IgD-negative memory B cell (primary cell): ENCODE measurements around the gene RFK. TPM values are rescaled to one million over a fixed set of nuclear protein-coding genes. Genes with fewer than 3 reads are reported as not detected.
"Not testable (repeated sequence)": the region's sequence is repeated elsewhere in the genome, so short reads cannot be mapped to it uniquely, and the experiment has no call there.

Experiments used
- H3K27ac Mint-ChIP-seq, 3 donors: one replicate each; pipeline ENCODE4 v1.8.0; 2020 to 2022; ENCODE audit warnings: mild to moderate bottlenecking in 3 of 3, mixed read lengths in 3 of 3, moderate library complexity in 1 of 3
- H3K27me3 Mint-ChIP-seq: one replicate; pipeline ENCODE4 v1.8.0; 2021; ENCODE audit warnings: mixed read lengths
- H3K36me3 Mint-ChIP-seq: one replicate; pipeline ENCODE4 v1.8.0; 2020; ENCODE audit warnings: mild to moderate bottlenecking, mixed read lengths
- H3K4me1 Mint-ChIP-seq, 3 donors: one replicate each; pipeline ENCODE4 v1.8.0; 2020 to 2022; ENCODE audit warnings: mixed read lengths in 3 of 3, mild to moderate bottlenecking in 1 of 3
- H3K4me3 Mint-ChIP-seq, 4 donors: one replicate each; pipeline ENCODE4 v1.8.0; 2020 to 2022; ENCODE audit warnings: mild to moderate bottlenecking in 4 of 4, mixed read lengths in 4 of 4, moderate library complexity in 3 of 4
- H3K9me3 Mint-ChIP-seq, 3 donors: one replicate each; pipeline ENCODE4 v1.8.0; 2020 to 2021; ENCODE audit warnings: mixed read lengths in 3 of 3, mild to moderate bottlenecking in 1 of 3
- polyA plus RNA-seq: library from polyadenylated mRNA; unstranded; fragments of 300-500 nt; fragmentation: Illumina TruSeq; gene quantifications from one replicate; pipeline ENCODE4 v1.2.3, GENCODE V29; 2021

Gene RFK
- polyA plus RNA-seq, 1 donor from 2014 or later = 18.6 TPM

GRCh38 chr9:76366275-76366674 lies 28.0 kb downstream of the RFK start:
- H3K9me3 Mint-ChIP-seq = no peaks in the 10 kb centered on the region
- H3K27ac Mint-ChIP-seq = no peak overlapping the region
- peaks cover 3% of the 10 kb centered on the region for H3K36me3 Mint-ChIP-seq
- peaks cover 0 to 2% (median 0%) of the 10 kb centered on the region in 3 donors for H3K4me1 Mint-ChIP-seq
- peaks cover 11% of the 10 kb centered on the region for H3K27me3 Mint-ChIP-seq
- H3K4me3 Mint-ChIP-seq = no peak overlapping the region

GRCh38 chr9:76365028-76365427 lies 29.2 kb downstream of the RFK start:
- Mint-ChIP-seq H3K4me3 (no peak overlapping the region), H3K4me1 (peaks cover 0 to 2% (median 0%) of the 10 kb centered on the region in 3 donors), H3K27ac (no peak overlapping the region), H3K36me3 (peaks cover 3% of the 10 kb centered on the region), H3K9me3 (no peaks in the 10 kb centered on the region), H3K27me3 (peaks cover 11% of the 10 kb centered on the region)

GRCh38 chr9:76363032-76363395 lies 31.2 kb downstream of the RFK start:
- Mint-ChIP-seq H3K4me3 (no peak overlapping the region), H3K36me3 (peaks cover 3% of the 10 kb centered on the region), H3K27me3 (peaks cover 17% of the 10 kb centered on the region), H3K27ac (peak overlapping the region in 1 of 3 donors; percentile 10), H3K4me1 (peaks cover 0 to 2% (median 0%) of the 10 kb centered on the region in 3 donors), H3K9me3 (no peaks in the 10 kb centered on the region)

- H3K9me3 Mint-ChIP-seq, H3K27ac Mint-ChIP-seq, H3K4me3 Mint-ChIP-seq, H3K4me1 Mint-ChIP-seq, H3K36me3 Mint-ChIP-seq: not testable (repeated sequence)
- H3K27me3 Mint-ChIP-seq = peaks cover 17% of the 10 kb centered on the region
Observed at GRCh38 chr9:76362332-76363031, 31.7 kb downstream of the RFK start.

DNA sequence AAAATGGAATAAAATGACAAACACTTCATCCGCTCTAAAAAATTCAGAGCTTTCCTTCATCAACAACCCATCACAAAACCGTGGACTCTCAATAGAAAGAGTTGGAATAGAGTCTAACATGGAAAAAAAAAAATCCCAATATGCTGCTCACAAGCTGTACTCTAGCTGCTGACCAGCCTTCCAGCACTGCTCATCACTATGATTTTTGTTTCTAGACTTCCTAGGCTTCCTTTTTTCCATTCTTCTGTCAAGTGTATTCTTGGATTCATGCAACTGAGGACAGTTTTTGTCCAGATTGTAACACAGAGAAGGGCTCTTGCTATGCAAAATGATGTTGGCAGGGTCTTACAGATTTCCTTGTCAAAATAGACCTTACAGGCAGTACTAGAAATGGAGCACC lies 34.5 kb downstream of the RFK start:
- H3K4me3 Mint-ChIP-seq = no peak overlapping the region
- H3K27me3 Mint-ChIP-seq = peaks cover 19% of the 10 kb centered on the region
- H3K27ac Mint-ChIP-seq = no peak overlapping the region
- H3K9me3 Mint-ChIP-seq = no peaks in the 10 kb centered on the region
- H3K4me1 Mint-ChIP-seq = no peaks in the 10 kb centered on the region
- H3K36me3 Mint-ChIP-seq = no peaks in the 10 kb centered on the region

GRCh38 chr9:76359365-76359764 lies 34.9 kb downstream of the RFK start:
- Mint-ChIP-seq H3K36me3 (no peaks in the 10 kb centered on the region), H3K4me3 (no peak overlapping the region), H3K9me3 (no peaks in the 10 kb centered on the region), H3K27me3 (peaks cover 19% of the 10 kb centered on the region), H3K4me1 (no peaks in the 10 kb centered on the region), H3K27ac (no peak overlapping the region)

DNA sequence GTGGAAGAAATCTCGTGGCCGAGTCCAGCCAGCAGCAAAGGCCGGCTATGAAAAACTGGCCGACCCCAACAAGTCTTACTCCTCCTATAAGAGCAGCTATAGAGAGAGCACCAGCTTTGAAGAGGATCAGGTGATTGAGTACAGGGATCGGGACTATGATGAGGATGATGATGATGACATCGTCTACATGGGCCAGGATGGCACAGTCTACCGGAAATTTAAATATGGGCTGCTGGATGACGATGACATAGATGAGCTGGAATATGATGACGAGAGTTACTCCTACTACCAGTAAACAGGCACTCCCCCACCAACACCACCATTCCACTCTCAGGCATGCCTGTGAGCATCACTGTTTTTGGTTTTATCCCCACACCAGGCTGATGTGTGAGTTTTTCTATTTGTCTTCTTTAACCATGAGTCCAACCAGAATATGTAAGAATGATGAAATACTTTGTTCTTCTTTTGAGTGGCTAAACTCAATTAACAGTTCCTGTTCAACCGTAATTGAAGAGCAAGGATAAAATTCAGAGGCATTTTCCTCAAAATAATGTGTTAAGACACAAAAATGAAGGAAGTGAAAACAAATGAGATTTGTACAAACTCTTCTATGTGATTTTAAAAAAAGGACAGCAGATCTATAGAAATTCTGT lies 35.5 kb downstream of the RFK start:
- Mint-ChIP-seq H3K27ac (no peak overlapping the region), H3K9me3 (no peaks in the 10 kb centered on the region), H3K27me3 (peaks cover 22% of the 10 kb centered on the region), H3K36me3 (no peaks in the 10 kb centered on the region), H3K4me1 (no peaks in the 10 kb centered on the region), H3K4me3 (no peak overlapping the region)

GRCh38 chr9:76357555-76357954 lies 36.7 kb downstream of the RFK start:
- Mint-ChIP-seq H3K9me3 (no peaks in the 10 kb centered on the region), H3K27ac (no peak overlapping the region), H3K4me1 (no peaks in the 10 kb centered on the region), H3K4me3 (no peak overlapping the region), H3K27me3 (peaks cover 13% of the 10 kb centered on the region), H3K36me3 (no peaks in the 10 kb centered on the region)

DNA sequence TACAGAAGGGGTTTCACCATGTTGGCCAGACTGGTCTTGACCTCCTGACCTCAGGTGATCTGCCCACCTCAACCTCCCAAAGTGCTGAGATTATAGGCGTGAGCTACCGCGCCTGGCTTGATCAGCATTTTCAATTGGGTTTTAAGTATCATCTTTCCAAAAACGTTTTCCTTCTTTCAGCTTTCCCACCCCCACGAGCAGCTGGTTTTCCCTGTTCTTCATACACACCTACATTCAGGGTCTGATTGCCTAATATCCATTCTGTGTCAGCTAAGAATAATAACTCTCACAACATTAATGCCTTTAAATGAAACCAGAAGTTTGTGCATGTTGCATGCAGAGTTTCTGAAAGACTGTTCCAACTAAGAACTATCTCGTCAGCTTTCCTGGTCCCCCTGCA lies 38.3 kb downstream of the RFK start:
- no peaks in the 10 kb centered on the region for H3K4me1 Mint-ChIP-seq
- no peaks in the 10 kb centered on the region for H3K36me3 Mint-ChIP-seq
- H3K27me3 Mint-ChIP-seq = peaks cover 13% of the 10 kb centered on the region
- no peak overlapping the region for H3K27ac Mint-ChIP-seq
- no peak overlapping the region for H3K4me3 Mint-ChIP-seq
- H3K9me3 Mint-ChIP-seq = no peaks in the 10 kb centered on the region

GRCh38 chr9:76354221-76354620 lies 40.0 kb downstream of the RFK start:
- Mint-ChIP-seq H3K36me3 (no peaks in the 10 kb centered on the region), H3K27ac (no peak overlapping the region), H3K27me3 (peaks cover 8% of the 10 kb centered on the region), H3K9me3 (no peaks in the 10 kb centered on the region), H3K4me1 (no peaks in the 10 kb centered on the region), H3K4me3 (no peak overlapping the region)

- no peak overlapping the region for H3K4me3 Mint-ChIP-seq
- H3K9me3 Mint-ChIP-seq = no peaks in the 10 kb centered on the region
- H3K36me3 Mint-ChIP-seq = no peaks in the 10 kb centered on the region
- no peak overlapping the region for H3K27ac Mint-ChIP-seq
- H3K27me3 Mint-ChIP-seq = peaks cover 7% of the 10 kb centered on the region
- no peaks in the 10 kb centered on the region for H3K4me1 Mint-ChIP-seq
Observed at GRCh38 chr9:76353280-76353679, 40.9 kb downstream of the RFK start.

DNA sequence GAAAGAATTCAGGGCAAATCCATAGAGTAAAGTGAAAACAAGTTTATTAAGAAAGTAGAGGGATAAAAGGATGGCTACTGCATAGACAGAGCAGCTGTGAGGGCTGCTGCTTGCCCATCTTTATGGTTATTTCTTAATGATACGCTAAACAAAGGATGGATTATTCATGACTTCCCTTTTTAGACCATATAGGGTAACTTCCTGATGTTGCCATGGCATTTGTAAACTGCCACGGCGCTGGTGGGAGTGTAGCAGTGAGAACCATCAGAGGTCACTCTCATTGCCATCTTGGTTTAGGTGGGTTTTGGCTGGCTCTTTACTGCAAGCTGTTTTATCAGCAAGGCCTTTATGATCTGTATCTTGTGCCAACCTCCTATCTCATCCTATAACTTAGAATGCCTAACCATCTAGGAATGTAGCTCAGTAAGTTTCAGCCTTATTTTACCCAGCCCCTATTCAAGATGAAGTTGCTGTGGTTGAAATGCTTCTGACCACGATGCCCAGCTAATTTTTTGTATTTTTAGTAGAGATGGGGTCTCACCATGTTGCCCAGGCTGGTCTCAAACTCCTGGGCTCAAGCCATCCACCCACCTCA lies 42.1 kb downstream of the RFK start:
- Mint-ChIP-seq H3K27me3 (peaks cover 7% of the 10 kb centered on the region), H3K9me3 (no peaks in the 10 kb centered on the region)

GRCh38 chr9:76351006-76351405 lies 43.2 kb downstream of the RFK start:
- no peaks in the 10 kb centered on the region for H3K9me3 Mint-ChIP-seq
- no peak overlapping the region for H3K27ac Mint-ChIP-seq
- H3K36me3 Mint-ChIP-seq = no peaks in the 10 kb centered on the region
- no peaks in the 10 kb centered on the region for H3K4me1 Mint-ChIP-seq
- H3K4me3 Mint-ChIP-seq = no peak overlapping the region
- peaks cover 5% of the 10 kb centered on the region for H3K27me3 Mint-ChIP-seq

More for the DNA sequence above, 42.1 kb downstream of the RFK start:
- Mint-ChIP-seq H3K36me3 (no peaks in the 10 kb centered on the region), H3K4me1 (no peaks in the 10 kb centered on the region), H3K4me3 (no peak overlapping the region), H3K27ac (no peak overlapping the region)

DNA sequence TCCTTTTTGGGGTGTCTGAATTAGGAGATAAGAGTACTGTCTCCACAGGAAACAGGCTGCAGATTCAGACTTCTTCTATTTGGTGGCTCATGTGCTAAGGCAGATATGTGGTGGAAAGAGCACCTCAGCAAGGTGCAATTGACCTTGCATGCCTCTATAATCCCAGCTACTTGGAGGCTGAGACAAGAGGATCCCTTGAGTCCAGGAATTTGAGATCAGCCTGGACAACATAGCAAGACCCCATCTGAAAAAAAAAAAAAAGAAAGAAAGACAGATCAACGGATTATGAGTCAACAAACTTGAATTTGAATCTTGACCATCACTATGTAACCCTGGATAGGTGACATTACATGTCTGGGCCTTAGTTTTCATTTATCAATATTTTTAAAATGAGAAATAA lies 44.4 kb downstream of the RFK start:
- no peak overlapping the region for H3K27ac Mint-ChIP-seq
- no peaks in the 10 kb centered on the region for H3K9me3 Mint-ChIP-seq
- H3K4me3 Mint-ChIP-seq = no peak overlapping the region
- no peaks in the 10 kb centered on the region for H3K4me1 Mint-ChIP-seq
- no peaks in the 10 kb centered on the region for H3K36me3 Mint-ChIP-seq
- peaks cover 3% of the 10 kb centered on the region for H3K27me3 Mint-ChIP-seq

- peaks cover 0 to 2% (median 0%) of the 10 kb centered on the region in 3 donors for H3K4me1 Mint-ChIP-seq
- H3K4me3 Mint-ChIP-seq = no peak overlapping the region
- no peaks in the 10 kb centered on the region for H3K36me3 Mint-ChIP-seq
- no peak overlapping the region for H3K27ac Mint-ChIP-seq
- H3K9me3 Mint-ChIP-seq = peaks cover 3 to 4% (median 4%) of the 10 kb centered on the region in 3 donors
- peaks cover 8% of the 10 kb centered on the region for H3K27me3 Mint-ChIP-seq
Observed at GRCh38 chr9:76342858-76343257, 51.4 kb downstream of the RFK start.

DNA sequence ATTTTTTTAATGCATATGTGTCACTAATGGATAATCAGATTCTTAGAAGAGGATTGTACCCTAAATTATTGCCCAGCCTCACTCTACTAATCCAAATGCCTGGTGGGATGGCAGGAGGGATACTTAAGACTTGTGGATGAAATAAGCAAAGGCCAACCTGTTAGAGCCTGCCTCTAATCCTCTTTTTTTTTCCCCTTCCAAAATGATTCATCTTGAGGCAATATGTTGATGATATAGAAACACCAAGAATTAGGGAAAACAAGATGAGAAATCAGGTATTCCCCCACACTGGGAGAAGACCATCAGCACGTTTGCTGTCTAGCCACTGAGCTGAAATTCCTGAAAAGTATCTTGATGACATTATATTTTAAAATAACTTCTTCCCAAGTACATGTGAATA lies 52.0 kb downstream of the RFK start:
- Mint-ChIP-seq H3K4me1 (peaks cover 0 to 2% (median 0%) of the 10 kb centered on the region in 3 donors), H3K4me3 (no peak overlapping the region), H3K36me3 (no peaks in the 10 kb centered on the region), H3K27ac (no peak overlapping the region), H3K27me3 (peaks cover 9% of the 10 kb centered on the region), H3K9me3 (peaks cover 3 to 4% (median 4%) of the 10 kb centered on the region in 3 donors)
